Stimulated activated CD4-positive, alpha-beta T cell treated with anti-CD3 and anti-CD28 coated beads, Interleukin-12 subunit alpha, Interleukin-12 subunit beta, amount 100 ng/mL, for 24 hours (primary cell): Measurements from ENCODE around the gene PCDHGB4.
"Not testable (repeated sequence)": the region's sequence is repeated elsewhere in the genome, so short reads cannot be mapped to it uniquely, and the experiment has no call there.

Source experiments
- DNase-seq, 2 experiments: peaks; one replicate each; pipeline ENCODE4 v3.0.0-alpha.2; 2020; ENCODE audit warnings: low read depth in 2 of 2

PCDHGB4 gene

DNA sequence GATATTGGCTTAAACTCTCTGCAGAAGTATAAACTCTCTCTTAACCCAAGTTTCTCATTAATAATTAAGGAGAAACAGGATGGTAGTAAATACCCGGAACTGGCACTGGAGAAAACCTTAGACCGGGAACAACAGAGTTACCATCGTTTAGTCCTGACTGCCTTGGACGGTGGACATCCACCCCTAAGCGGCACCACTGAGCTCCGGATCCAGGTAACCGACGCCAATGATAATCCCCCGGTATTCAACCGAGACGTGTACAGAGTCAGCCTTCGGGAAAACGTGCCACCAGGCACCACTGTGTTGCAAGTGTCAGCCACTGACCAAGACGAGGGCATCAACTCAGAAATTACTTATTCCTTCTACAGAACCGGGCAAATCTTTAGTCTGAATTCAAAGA, 11.1 kb downstream of the PCDHGB4 start:
- DNase-seq = no peak

DNA sequence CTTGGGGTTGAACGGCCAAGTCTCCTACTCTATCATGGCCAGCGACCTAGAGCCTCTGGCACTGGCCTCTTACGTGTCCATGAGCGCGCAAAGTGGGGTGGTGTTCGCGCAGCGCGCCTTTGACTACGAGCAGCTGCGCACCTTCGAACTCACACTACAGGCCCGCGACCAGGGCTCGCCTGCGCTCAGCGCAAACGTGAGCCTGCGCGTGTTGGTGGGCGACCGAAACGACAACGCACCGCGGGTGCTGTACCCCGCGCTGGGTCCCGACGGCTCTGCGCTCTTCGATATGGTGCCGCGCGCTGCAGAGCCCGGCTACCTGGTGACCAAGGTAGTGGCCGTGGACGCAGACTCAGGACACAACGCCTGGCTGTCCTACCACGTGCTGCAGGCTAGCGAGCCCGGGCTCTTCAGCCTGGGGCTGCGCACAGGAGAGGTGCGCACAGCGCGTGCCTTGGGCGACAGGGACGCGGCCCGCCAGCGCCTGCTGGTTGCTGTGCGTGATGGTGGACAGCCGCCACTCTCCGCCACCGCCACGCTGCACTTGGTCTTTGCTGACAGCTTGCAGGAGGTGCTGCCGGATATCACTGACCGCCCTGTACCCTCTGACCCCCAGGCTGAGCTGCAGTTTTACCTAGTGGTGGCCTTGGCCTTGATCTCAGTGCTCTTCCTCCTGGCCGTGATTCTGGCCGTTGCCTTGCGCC, 12.2 kb downstream of the PCDHGB4 start:
- DNase-seq = no peak

DNA sequence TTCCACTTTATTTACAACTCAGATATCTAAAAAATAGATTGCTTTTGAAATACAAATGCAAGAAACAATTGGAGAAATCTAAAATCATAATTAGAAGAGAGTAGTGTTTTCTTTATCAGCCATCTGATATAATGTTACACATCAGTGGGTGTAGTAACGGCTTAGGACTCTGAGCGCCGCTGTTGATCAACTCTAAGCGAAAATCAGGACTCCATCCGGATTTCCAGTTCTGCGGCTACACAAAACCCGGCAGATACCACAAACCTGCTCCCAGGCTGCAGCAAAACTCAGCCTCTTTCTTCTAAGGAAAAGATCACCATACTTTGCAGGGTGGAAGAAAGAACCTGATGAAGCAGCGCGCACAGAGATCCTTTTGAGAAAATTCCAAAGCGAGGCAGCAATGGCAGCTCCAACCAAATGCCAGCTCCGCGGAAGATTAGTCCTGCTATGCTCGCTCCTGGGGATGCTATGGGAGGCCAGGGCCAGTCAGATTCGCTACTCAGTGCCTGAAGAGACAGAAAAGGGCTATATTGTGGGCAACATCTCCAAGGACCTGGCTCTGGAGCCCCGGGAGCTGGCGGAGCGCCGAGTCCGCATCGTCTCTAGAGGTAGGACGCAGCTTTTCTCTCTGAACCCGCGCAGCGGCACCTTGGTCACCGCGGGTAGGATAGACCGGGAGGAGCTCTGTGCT, 15.2 kb downstream of the PCDHGB4 start, which contains the start of gene PCDHGA9:
TSS of gene PCDHGA9 (plus strand) at position 226 of the 691 bp plus-strand sequence. CDS start at position 401, 175 bp downstream.
- DNase-seq = no peak

DNA sequence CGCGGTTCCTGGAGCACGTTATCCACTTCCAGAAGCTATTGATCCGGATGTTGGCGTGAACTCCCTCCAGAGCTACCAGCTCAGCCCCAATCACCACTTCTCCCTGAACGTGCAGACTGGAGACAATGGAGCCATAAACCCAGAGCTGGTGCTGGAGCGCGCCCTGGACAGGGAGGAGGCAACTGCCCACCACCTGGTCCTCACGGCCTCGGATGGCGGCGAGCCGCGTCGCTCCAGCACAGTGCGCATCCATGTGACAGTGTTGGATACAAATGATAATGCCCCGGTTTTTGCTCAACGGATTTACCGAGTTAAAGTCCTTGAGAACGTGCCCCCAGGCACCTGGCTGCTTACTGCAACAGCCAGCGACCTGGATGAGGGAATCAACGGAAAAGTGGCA, 15.9 kb downstream of the PCDHGB4 start:
- no peak for DNase-seq

DNA sequence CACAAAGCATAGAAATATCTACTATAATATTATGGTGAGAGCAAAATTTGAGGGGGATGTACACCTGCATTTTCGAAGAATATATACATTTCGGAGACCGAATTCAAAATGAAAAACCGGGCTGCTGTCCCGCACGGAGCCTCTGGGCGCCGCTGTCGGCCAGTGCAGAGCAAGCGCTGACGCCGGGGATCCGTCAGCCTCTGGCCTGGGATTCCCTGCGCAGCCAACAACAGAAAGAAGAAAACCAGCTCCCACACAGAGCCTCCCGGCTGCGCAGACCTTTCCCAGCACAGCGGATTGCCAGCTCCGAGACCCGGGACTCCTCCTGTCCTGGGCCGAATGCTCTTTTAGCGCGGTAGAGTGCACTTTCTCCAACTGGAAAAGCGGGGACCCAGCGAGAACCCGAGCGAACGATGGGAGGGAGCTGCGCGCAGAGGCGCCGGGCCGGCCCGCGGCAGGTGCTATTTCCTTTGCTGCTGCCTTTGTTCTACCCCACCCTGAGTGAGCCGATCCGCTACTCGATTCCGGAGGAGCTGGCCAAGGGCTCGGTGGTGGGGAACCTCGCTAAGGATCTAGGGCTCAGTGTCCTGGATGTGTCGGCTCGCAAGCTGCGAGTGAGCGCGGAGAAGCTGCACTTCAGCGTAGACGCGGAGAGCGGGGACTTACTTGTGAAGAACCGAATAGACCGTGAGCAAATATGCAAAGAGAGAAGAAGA, 20.4 kb downstream of the PCDHGB4 start, which contains the start of gene PCDHGB6:
TSS of gene PCDHGB6 (plus strand) at position 232 of the 716 bp plus-strand sequence. CDS start at position 414, 182 bp downstream.
- peak in 1 of 2 experiments; percentile 33 for DNase-seq

DNA sequence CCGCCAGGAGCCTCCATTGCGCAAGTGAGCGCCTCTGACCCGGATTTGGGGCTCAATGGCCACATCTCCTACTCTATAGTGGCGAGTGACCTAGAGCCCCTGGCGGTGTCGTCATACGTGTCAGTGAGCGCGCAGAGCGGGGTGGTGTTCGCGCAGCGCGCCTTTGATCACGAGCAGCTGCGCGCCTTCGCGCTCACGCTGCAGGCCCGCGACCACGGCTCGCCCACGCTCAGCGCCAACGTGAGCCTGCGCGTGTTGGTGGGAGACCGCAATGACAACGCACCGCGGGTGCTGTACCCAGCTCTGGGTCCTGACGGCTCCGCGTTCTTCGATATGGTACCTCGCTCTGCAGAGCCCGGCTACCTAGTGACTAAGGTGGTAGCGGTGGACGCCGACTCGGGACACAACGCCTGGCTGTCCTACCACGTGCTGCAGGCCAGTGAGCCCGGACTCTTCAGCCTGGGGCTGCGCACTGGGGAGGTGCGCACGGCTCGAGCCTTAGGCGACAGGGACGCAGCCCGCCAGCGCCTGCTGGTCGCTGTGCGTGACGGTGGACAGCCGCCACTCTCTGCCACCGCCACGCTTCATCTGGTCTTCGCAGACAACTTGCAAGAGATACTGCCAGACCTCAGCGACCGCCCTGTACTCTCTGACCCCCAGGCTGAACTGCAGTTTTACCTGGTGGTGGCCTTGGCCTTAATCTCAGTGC, 22.3 kb downstream of the PCDHGB4 start:
- no peak for DNase-seq

DNA sequence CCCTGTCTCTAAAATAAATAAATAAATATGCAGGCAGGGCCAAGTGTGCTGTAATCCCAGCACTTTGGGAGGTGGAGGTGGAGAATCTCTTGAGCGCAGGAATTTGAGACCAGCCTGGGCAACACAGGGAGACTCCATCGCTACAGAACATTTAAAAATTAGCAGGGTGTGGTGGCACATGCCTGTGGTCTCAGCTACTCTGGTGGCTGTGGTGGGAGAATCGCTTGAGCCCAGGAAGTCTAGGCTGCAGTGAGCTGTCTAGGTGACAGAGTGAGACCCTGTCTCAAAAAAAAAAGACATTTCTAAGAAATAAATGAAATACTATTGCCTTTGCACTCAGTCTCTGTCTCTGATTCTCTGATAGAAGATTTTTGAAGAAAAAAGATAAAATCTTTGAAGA, 24.1 kb downstream of the PCDHGB4 start:
- no peak for DNase-seq

DNA sequence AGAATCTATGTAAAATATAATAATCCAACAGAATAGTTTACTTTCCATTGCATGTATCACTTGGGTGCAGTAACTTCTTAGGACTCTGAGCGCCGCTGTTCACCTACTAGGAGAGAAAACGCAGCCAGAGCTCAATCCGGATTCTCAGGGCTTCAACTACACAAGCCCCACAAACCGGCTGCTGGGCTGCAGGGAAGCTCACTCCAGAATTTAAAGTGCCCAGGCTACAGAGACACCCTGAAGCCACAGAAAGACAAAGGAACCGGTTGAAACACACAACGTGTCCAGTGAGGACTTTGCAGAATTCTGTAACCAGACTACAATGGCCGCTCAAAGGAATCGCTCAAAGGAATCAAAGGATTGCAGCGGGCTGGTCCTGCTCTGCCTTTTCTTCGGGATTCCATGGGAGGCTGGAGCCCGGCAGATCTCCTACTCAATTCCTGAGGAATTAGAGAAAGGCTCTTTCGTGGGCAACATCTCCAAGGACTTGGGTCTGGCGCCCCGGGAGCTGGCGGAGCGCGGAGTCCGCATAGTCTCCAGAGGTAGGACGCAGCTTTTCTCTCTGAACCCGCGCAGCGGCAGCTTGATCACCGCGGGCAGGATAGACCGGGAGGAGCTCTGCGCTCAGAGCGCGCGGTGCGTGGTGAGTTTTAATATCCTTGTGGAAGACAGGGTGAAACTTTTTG, 25.5 kb downstream of the PCDHGB4 start, which contains the start of gene PCDHGA10:
TSS of gene PCDHGA10 (plus strand) at position 134 of the 686 bp plus-strand sequence. CDS start at position 323, 189 bp downstream.
- peak in 1 of 2 experiments; percentile 50 for DNase-seq

DNA sequence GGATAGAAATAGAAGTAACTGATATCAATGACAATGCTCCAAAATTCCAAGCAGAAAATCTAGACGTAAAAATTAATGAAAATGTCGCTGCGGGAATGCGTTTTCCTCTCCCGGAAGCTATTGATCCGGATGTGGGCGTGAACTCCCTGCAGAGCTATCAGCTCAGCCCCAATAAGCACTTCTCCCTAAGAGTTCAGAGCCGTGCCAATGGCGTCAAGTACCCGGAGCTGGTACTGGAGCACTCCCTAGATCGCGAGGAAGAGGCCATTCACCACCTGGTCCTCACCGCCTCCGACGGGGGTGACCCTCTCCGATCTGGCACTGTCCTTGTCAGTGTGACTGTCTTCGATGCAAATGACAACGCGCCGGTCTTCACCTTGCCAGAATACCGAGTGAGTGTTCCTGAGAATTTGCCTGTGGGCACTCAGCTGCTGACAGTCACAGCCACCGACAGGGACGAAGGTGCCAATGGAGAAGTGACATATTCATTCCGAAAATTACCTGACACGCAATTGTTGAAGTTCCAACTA, 26.1 kb downstream of the PCDHGB4 start:
- DNase-seq = no peak

DNA sequence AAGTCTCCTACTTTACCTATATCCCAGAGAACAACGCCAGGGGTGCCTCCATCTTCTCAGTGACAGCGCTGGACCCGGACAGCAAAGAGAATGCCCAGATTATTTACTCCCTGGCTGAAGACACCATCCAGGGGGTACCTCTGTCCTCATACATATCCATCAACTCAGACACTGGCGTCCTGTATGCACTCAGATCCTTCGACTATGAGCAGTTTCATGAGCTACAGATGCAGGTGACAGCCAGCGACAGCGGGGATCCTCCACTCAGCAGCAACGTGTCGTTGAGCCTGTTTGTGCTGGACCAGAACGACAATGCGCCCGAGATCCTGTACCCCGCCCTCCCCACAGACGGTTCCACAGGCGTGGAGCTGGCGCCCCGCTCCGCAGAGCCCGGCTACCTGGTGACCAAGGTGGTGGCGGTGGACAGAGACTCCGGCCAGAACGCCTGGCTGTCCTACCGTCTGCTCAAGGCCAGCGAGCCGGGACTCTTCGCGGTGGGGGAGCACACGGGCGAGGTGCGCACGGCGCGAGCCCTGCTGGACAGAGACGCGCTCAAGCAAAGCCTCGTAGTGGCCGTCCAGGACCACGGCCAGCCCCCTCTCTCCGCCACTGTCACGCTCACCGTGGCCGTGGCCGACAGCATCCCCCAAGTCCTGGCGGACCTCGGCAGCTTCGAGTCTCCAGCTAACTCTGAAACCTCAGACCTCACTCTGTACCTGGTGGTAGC, 27.2 kb downstream of the PCDHGB4 start:
- not testable (repeated sequence) for DNase-seq

DNA sequence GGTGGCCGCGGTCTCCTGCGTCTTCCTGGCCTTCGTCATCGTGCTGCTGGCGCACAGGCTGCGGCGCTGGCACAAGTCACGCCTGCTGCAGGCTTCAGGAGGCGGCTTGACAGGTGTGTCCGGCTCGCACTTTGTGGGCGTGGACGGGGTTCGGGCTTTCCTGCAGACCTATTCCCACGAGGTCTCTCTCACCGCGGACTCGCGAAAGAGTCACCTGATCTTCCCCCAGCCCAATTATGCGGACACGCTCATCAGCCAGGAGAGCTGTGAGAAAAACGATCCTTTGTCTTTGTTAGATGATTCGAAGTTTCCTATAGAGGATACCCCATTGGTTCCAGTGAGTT, 27.7 kb downstream of the PCDHGB4 start:
- DNase-seq = not testable (repeated sequence)

DNA sequence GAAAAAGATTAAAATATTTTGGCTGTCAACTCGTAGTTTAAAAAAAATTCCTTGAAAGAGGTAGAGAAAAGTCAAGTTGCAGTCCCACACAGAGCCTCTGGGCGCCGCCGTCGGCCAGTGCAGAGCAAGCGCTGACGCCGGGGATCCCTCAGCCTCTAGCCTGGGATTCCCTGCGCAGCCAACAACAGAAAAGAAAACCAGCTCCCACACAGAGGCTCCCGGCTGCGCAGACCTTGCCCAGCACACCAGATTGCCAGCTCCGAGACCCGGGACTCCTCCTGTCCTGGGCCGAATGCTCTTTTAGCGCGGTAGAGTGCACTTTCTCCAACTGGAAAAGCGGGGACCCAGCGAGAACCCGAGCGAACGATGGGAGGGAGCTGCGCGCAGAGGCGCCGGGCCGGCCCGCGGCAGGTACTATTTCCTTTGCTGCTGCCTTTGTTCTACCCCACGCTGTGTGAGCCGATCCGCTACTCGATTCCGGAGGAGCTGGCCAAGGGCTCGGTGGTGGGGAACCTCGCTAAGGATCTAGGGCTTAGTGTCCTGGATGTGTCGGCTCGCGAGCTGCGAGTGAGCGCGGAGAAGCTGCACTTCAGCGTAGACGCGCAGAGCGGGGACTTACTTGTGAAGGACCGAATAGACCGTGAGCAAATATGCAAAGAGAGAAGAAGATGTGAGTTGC, 30.1 kb downstream of the PCDHGB4 start, which contains the start of gene PCDHGB7:
TSS of gene PCDHGB7 (plus strand) at position 184 of the 679 bp plus-strand sequence. CDS start at position 367, 183 bp downstream.
- DNase-seq = peak in 1 of 2 experiments; percentile 54

DNA sequence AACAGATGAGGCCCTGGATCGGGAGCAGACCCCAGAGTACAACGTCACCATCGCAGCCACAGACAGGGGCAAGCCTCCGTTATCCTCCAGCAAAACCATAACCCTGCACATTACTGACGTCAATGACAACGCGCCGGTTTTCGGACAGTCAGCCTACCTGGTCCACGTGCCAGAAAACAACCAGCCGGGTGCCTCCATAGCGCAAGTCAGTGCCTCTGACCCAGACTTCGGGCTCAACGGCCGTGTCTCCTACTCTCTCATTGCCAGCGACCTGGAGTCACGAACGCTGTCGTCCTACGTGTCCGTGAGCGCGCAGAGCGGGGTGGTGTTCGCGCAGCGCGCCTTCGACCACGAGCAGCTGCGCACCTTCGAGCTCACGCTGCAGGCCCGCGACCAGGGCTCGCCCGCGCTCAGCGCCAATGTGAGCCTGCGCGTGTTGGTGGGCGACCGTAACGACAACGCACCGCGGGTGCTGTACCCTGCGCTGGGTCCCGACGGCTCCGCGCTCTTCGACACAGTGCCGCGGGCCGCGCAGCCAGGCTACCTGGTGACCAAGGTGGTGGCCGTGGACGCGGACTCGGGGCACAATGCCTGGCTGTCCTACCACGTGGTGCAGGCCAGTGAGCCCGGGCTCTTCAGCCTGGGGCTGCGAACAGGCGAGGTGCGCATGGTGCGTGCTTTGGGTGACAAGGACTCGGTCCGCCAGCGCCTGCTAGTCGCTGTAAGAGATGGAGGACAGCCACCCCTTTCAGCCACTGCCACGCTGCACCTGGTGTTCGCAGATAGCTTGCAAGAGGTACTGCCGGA, 31.8 kb downstream of the PCDHGB4 start:
- no peak for DNase-seq

DNA sequence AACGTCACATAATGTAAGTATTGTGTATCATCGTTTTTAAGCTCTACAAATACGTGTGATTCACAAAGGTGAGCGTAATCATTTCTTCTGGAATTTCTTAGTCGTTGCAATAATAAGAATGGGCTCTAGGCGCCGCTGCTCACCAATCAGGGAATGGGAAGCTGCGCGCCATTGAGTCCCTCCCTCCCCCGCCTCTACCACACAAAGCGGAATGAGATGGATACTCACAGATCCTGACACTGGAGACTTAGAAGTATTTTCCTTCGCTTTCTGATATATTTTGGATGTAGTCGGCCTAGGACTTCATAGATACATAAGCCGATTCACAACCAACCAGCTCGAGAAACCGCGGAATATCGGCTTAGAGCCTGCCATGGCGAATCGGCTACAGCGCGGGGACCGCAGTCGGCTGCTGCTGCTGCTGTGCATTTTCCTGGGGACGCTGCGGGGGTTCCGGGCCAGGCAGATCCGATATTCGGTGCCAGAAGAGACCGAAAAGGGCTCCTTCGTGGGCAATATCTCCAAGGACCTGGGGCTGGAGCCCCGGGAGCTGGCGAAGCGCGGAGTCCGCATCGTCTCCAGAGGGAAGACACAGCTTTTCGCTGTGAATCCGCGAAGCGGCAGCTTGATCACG, 33.5 kb downstream of the PCDHGB4 start, which contains the start of gene PCDHGA11:
TSS of gene PCDHGA11 (plus strand) at position 197 of the 634 bp plus-strand sequence. CDS start at position 374, 177 bp downstream.
- DNase-seq = peak in 1 of 2 experiments; percentile 50

DNA sequence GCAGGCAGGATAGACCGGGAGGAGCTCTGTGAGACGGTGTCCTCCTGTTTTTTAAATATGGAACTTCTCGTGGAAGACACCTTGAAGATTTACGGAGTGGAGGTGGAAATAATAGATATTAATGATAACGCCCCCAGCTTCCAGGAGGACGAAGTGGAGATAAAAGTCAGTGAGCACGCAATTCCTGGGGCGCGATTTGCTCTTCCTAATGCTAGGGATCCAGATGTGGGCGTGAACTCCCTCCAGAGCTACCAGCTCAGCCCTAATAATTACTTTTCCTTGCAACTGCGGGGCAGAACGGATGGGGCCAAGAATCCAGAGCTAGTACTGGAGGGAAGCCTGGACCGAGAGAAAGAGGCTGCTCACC, 34.0 kb downstream of the PCDHGB4 start:
- DNase-seq = no peak

DNA sequence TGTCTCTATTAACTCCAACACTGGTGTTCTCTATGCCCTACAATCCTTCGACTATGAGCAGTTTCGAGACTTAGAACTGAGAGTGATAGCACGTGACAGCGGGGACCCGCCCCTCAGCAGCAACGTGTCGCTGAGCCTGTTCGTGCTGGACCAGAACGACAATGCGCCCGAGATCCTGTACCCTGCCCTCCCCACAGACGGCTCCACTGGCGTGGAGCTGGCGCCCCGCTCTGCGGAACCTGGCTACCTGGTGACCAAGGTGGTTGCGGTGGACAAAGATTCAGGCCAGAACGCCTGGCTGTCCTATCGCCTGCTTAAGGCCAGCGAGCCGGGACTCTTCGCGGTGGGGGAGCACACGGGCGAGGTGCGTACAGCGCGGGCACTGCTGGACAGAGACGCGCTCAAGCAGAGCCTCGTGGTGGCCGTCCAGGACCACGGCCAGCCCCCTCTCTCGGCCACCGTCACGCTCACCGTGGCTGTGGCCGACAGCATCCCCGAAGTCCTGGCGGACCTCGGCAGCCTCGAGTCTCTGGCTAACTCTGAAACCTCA, 35.3 kb downstream of the PCDHGB4 start:
- DNase-seq = no peak

DNA sequence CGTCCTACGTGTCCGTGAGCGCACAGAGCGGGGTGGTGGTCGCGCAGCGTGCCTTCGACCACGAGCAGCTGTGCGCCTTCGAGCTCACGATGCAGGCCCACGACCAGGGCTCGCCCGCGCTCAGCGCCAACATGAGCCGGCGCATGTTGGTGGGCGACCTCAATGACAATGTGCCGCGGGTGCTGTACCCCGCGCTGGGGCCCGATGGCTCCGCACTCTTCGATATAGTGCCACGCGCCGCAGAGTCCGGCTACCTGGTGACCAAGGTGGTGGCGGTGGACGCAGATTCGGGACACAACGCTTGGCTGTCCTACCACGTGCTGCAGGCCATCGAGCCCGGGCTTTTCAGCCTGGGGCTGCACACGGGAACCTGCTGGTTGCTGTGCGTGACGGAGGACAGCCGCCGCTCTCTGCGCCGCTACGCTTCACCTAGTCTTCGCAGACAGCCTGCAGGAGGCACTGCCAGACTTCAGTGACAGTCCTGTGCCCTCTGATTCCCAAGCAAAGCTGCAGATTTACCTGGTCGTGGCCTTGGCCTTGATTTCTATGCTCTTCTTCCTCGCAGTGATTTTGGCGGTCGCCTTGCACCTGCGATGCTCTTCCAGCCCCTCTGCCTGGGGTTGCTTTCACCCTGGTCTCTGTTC, 40.4 kb downstream of the PCDHGB4 start:
- DNase-seq = no peak
